Right renal cortex interstitium (tissue), 3 donors: Measurements from ENCODE around the gene SLC39A10. TPM values are rescaled to one million over a fixed set of nuclear protein-coding genes. Genes with fewer than 3 reads are reported as not detected.

Experiments
- DNase-seq, 3 donors: peaks; one replicate each; pipeline ENCODE4 v3.0.0-alpha.2; 2013; ENCODE audit warnings: low read depth in 3 of 3, low spot score in 2 of 3
- polyA plus RNA-seq, 3 donors: library from polyadenylated mRNA; unstranded; fragments of 120-200 nt; gene quantifications; one replicate each; pipeline ENCODE4 v1.2.1, GENCODE V29; 2013; ENCODE audit not compliant: insufficient read length in 3 of 3

The SLC39A10 gene
- polyA plus RNA-seq, 3 donors, result 80.5 to 92.0 (median 81.4) TPM

GRCh38 chr2:195709901-195710806 is 53.1 kb downstream of the SLC39A10 start:
- DNase-seq, result no peak

GRCh38 chr2:195711478-195711877 is 54.5 kb downstream of the SLC39A10 start:
- DNase-seq, result no peak

GRCh38 chr2:195716466-195716865 is 59.4 kb downstream of the SLC39A10 start:
- DNase-seq, result no peak

- no peak for DNase-seq
Observed at GRCh38 chr2:195721042-195721441, 64.0 kb downstream of the SLC39A10 start.

GRCh38 chr2:195722075-195722474 is 65.0 kb downstream of the SLC39A10 start:
- DNase-seq, result no peak

- DNase-seq, result no peak
Observed at GRCh38 chr2:195727106-195727505, 70.1 kb downstream of the SLC39A10 start.

GRCh38 chr2:195730912-195731311 is 73.9 kb downstream of the SLC39A10 start:
- no peak for DNase-seq

GRCh38 chr2:195732574-195732973 is 75.5 kb downstream of the SLC39A10 start:
- no peak for DNase-seq

GRCh38 chr2:195733831-195734230 is 76.8 kb downstream of the SLC39A10 start:
- no peak for DNase-seq

- no peak for DNase-seq
Observed at GRCh38 chr2:195734395-195734794, 77.4 kb downstream of the SLC39A10 start.

- DNase-seq, result no peak
Observed at GRCh38 chr2:195734931-195735330, 77.9 kb downstream of the SLC39A10 start.

- no peak for DNase-seq
Observed at GRCh38 chr2:195735347-195735746, 78.3 kb downstream of the SLC39A10 start.

GRCh38 chr2:195737511-195738325 is 80.7 kb downstream of the SLC39A10 start:
- DNase-seq, result no peak

GRCh38 chr2:195741191-195741590 is 84.2 kb downstream of the SLC39A10 start:
- DNase-seq, result no peak

GRCh38 chr2:195756218-195756942 is 99.4 kb downstream of the SLC39A10 start:
- DNase-seq, result no peak

GRCh38 chr2:195758846-195759245 is 101.8 kb downstream of the SLC39A10 start:
- no peak for DNase-seq

- DNase-seq, result no peak
Observed at GRCh38 chr2:195759877-195760276, 102.9 kb downstream of the SLC39A10 start.

- no peak for DNase-seq
Observed at GRCh38 chr2:195763866-195764265, 106.8 kb downstream of the SLC39A10 start.

GRCh38 chr2:195766691-195767090 is 109.7 kb downstream of the SLC39A10 start:
- no peak for DNase-seq

- DNase-seq, result no peak
Observed at GRCh38 chr2:195768431-195768830, 111.4 kb downstream of the SLC39A10 start.

- no peak for DNase-seq
Observed at GRCh38 chr2:195769975-195770374, 112.9 kb downstream of the SLC39A10 start.
